A673 (cell line): Measurements from ENCODE around the gene P2RX6. TPM values are rescaled to one million over a fixed set of nuclear protein-coding genes. Genes with fewer than 3 reads are reported as not detected.
A peak's percentile ranks its signal among the peaks of the same experiment; 100 is the strongest.

Experiments
- Bru-seq: library from RNA; stranded (reverse); fragments of 400-500 nt; gene quantifications from one replicate; lab custom pipeline; 2021; lab: Mats Ljungman, UMichigan
- BruChase-seq, 2 experiments: library from RNA; stranded (reverse); fragments of 400-500 nt; gene quantifications; one replicate each; lab custom pipeline; 2021; lab: Mats Ljungman, UMichigan
- BruUV-seq: library from RNA; stranded (reverse); fragments of 400-500 nt; replicated peaks from 2 replicates; lab custom pipeline; 2021; lab: Mats Ljungman, UMichigan
- CTCF ChIA-PET: fragments of 300-600 bp; sonication (Branson Sonifier 250); formaldehyde crosslinking; loops from one replicate; lab custom pipeline; 2022; ENCODE audit warnings: antibody characterized with exemption; lab: Charles Lee
- POLR2A ChIA-PET: fragments of 300-600 bp; sonication (Branson Sonifier 250); formaldehyde crosslinking; loops from one replicate; lab custom pipeline; 2022; ENCODE audit warnings: antibody characterized with exemption; ENCODE audit not compliant: low non-redundant PET; lab: Charles Lee
- DNase-seq: peaks from one replicate; pipeline ENCODE4 v3.0.0-alpha.2; 2015; ENCODE audit warnings: low spot score
- H3K27ac ChIP-seq: fragments of 200-600 bp; sonication (generic); 2 replicates; pipeline ENCODE4 v1.5.1; 2016; ENCODE audit warnings: mixed run types, low read depth, mild to moderate bottlenecking, mixed read lengths, antibody characterized with exemption, low read length; ENCODE audit not compliant: poor library complexity, severe bottlenecking
- H3K27me3 ChIP-seq: fragments of 200-600 bp; sonication (generic); replicated peaks from 2 replicates; pipeline ENCODE4 v1.6.1; 2017; ENCODE audit warnings: mixed run types, low read depth, mild to moderate bottlenecking, mixed read lengths, antibody characterized with exemption, low read length; ENCODE audit not compliant: insufficient read depth, poor library complexity
- H3K36me3 ChIP-seq: fragments of 200-600 bp; sonication (generic); 2 replicates; pipeline ENCODE4 v1.6.1; 2016; ENCODE audit warnings: mixed run types, mild to moderate bottlenecking, mixed read lengths, antibody characterized with exemption, low read length; ENCODE audit not compliant: insufficient read depth, poor library complexity, severe bottlenecking
- H3K4me1 ChIP-seq: fragments of 200-600 bp; sonication (generic); 2 replicates; pipeline ENCODE4 v1.6.1; 2017; ENCODE audit warnings: mixed run types, mild to moderate bottlenecking, mixed read lengths, antibody characterized with exemption, low read length; ENCODE audit not compliant: insufficient read depth, poor library complexity, severe bottlenecking
- H3K4me3 ChIP-seq: fragments of 200-600 bp; sonication (generic); 2 replicates; pipeline ENCODE4 v1.5.1; 2016; ENCODE audit warnings: low read depth, mixed run types, mild to moderate bottlenecking, mixed read lengths, low read length; ENCODE audit not compliant: poor library complexity, severe bottlenecking
- H3K9me3 ChIP-seq: fragments of 200-600 bp; sonication (generic); 2 replicates; pipeline ENCODE4 v1.6.1; 2016; ENCODE audit warnings: mixed run types, low read depth, mild to moderate bottlenecking, mixed read lengths, antibody characterized with exemption, low read length; ENCODE audit not compliant: poor library complexity, severe bottlenecking
- CTCF ChIP-seq: fragments of 300-800, 200-600 bp; sonication (generic); conservative IDR thresholded peaks from 2 replicates; pipeline ENCODE4 v1.5.1; 2017; ENCODE audit warnings: low read depth, mild to moderate bottlenecking, antibody characterized with exemption, low read length, moderate library complexity, mixed read lengths
- EZH2 ChIP-seq: fragments of 200-600 bp; sonication (generic); IDR thresholded peaks from 2 replicates; pipeline ENCODE4 v1.6.1; 2017; ENCODE audit warnings: borderline replicate concordance, low read depth, mild to moderate bottlenecking, mixed read lengths, antibody characterized with exemption, low read length; ENCODE audit not compliant: poor library complexity, severe bottlenecking
- intact Hi-C: fragments of 100-400 bp; cut with micrococcal nuclease; formaldehyde crosslinking; loops from one replicate; pipeline ENCODE4 v1.10.0; 2022; ENCODE audit not compliant: unreplicated experiment
- long read RNA-seq: library from polyadenylated mRNA; stranded (forward); transcript quantifications from one replicate; pipeline ENCODE4 v2.0.0, GENCODE V29; 2022
- total RNA-seq: library from RNA; stranded (reverse); gene quantifications from 2 replicates; pipeline ENCODE4 v1.2.3, GENCODE V29; 2021

P2RX6 gene
- total RNA-seq (0.39 and 0.43 TPM in 2 replicates), Bru-seq, nascent RNA (percentile 20 among the genes with signal in this experiment), BruChase-seq, experiment 1, labeled RNA remaining after a 2-hour chase (percentile 10 among the genes with signal in this experiment), BruChase-seq, experiment 2, labeled RNA remaining after a 6-hour chase (percentile 14 among the genes with signal in this experiment)
- long read RNA-seq = 0 reads

GRCh38 chr22:21014726-21015465, at the start of gene P2RX6:
Gene P2RX6, plus strand, starts transcription at chr22:21015165. Its CDS starts 10 bp downstream, at chr22:21015175.
- ChIA-PET POLR2A (no interaction called here), CTCF (no interaction called here)
- H3K4me1 ChIP-seq = peaks cover 18% of the 10 kb centered on the region
- H3K27me3 ChIP-seq = no peaks in the 10 kb centered on the region
- peak within 1 kb of the TSS; percentile 51 for H3K4me3 ChIP-seq
- TF ChIP-seq CTCF (no peak), EZH2 (no peak)
- H3K9me3 ChIP-seq = no peaks in the 10 kb centered on the region
- peak; percentile 23 for DNase-seq
- H3K27ac ChIP-seq = peak within 1 kb of the TSS; percentile 32
- intact Hi-C loops = no loop called here
- BruUV-seq = no TSS peak
- no peaks in the 10 kb centered on the region for H3K36me3 ChIP-seq

- ChIA-PET CTCF (interaction anchor here (0.8 kb wide), 1 partner anchor 10 kb away, joined by 3 read pairs; no protein-coding TSS in a partner anchor), POLR2A (no interaction called here)
- Histone ChIP-seq H3K36me3 (no peaks in the 10 kb centered on the region), H3K9me3 (no peaks in the 10 kb centered on the region), H3K4me3 (no peak overlapping the region), H3K27me3 (peaks cover 4% of the 10 kb centered on the region), H3K4me1 (peaks cover 3% of the 10 kb centered on the region), H3K27ac (no peak overlapping the region)
- BruUV-seq = no TSS peak
- no peak for DNase-seq
- TF ChIP-seq CTCF = no peak
- intact Hi-C loops = no loop called here
Observed at GRCh38 chr22:20965888-20966855, 48.8 kb upstream of the P2RX6 start.
